Endodermal cell (in vitro differentiated cells): ENCODE measurements around the gene HYAL2. TPM values are rescaled to one million over a fixed set of nuclear protein-coding genes. Genes with fewer than 3 reads are reported as not detected.

Experiments used
- DNase-seq: peaks from one replicate; pipeline ENCODE4 v3.0.0-alpha.2; 2017
- H3K27ac ChIP-seq: 2 replicates; pipeline ENCODE4 v1.5.1; 2013; ENCODE audit warnings: mild to moderate bottlenecking, low read depth, low read length, moderate library complexity
- H3K27me3 ChIP-seq: 2 replicates; pipeline ENCODE4 v1.6.1; 2013; ENCODE audit warnings: mild to moderate bottlenecking, low read length, moderate library complexity; ENCODE audit not compliant: insufficient read depth, control insufficient read depth, poor library complexity, severe bottlenecking
- H3K36me3 ChIP-seq: 2 replicates; pipeline ENCODE4 v1.7.0; 2013; ENCODE audit warnings: mild to moderate bottlenecking, low read length, moderate library complexity; ENCODE audit not compliant: control insufficient read depth, insufficient read depth
- H3K4me1 ChIP-seq: one replicate; pipeline ENCODE4 v1.7.0; 2013; ENCODE audit warnings: low read length; ENCODE audit not compliant: control insufficient read depth, insufficient read depth
- H3K4me3 ChIP-seq: 2 replicates; pipeline ENCODE4 v1.5.1; 2013; ENCODE audit warnings: mild to moderate bottlenecking, low read length, moderate library complexity
- H3K9ac ChIP-seq: 2 replicates; pipeline ENCODE4 v1.6.1; 2013; ENCODE audit warnings: mild to moderate bottlenecking, low read length, moderate library complexity; ENCODE audit not compliant: poor library complexity, severe bottlenecking; ENCODE audit errors: extremely low read depth
- H3K9me3 ChIP-seq: 2 replicates; pipeline ENCODE4 v1.6.1; 2013; ENCODE audit warnings: mild to moderate bottlenecking, low read length, moderate library complexity; ENCODE audit not compliant: control insufficient read depth
- H3K27ac Mint-ChIP-seq: 2 replicates; pipeline ENCODE4 v1.8.0; 2020; ENCODE audit warnings: mixed read lengths
- H3K27me3 Mint-ChIP-seq: 2 replicates; pipeline ENCODE4 v1.8.0; 2021; ENCODE audit warnings: mild to moderate bottlenecking, mixed read lengths; ENCODE audit not compliant: insufficient read depth
- H3K36me3 Mint-ChIP-seq: 2 replicates; pipeline ENCODE4 v1.8.0; 2020; ENCODE audit warnings: low read depth, mixed read lengths
- H3K4me1 Mint-ChIP-seq: 2 replicates; pipeline ENCODE4 v1.8.0; 2020; ENCODE audit warnings: mixed read lengths
- H3K4me3 Mint-ChIP-seq: 2 replicates; pipeline ENCODE4 v1.8.0; 2020; ENCODE audit warnings: mild to moderate bottlenecking, moderate library complexity, mixed read lengths
- H3K9me3 Mint-ChIP-seq: 2 replicates; pipeline ENCODE4 v1.8.0; 2020; ENCODE audit warnings: mild to moderate bottlenecking, mixed read lengths
- CTCF ChIP-seq: fragments of 200-600 bp; sonication (generic); conservative IDR thresholded peaks from 2 replicates; pipeline ENCODE4 v1.5.0; 2021; ENCODE audit warnings: antibody characterized with exemption, mild to moderate bottlenecking
- WGBS, 2 experiments: methylation state at CpG; one replicate each; pipeline versions ENCODE4 v1.1.5 to v1.1.7; 2013; ENCODE audit warnings: missing lambda C conversion rate in 2 of 2, mixed read lengths in 1 of 2; ENCODE audit not compliant: insufficient coverage in 1 of 2, insufficient read length in 1 of 2; 5-methylcytosine and 5-hydroxymethylcytosine counted together
- total RNA-seq, 2 donors: library from RNA; stranded (reverse); fragmentation: NEBNext Ultra II Directional in 1 of 2; extraction: Animal tissue kit (Norgen Biotek cat#: 25700) in 1 of 2; gene quantifications; 2 replicates in 1 of 2; 3 replicates in 1 of 2; pipeline ENCODE4 v1.2.1, GENCODE V29; 2021

Gene HYAL2
- total RNA-seq, 2 donors from 2014 or later: 55.3 to 61.1 TPM

- Histone ChIP-seq H3K4me1 (peaks cover 23% of the 10 kb centered on the region), H3K4me3 (peak overlapping the region; percentile 100), H3K9me3 (no peaks in the 10 kb centered on the region), H3K27ac (no peak overlapping the region), H3K9ac (peak overlapping the region; percentile 97), H3K27me3 (no peaks in the 10 kb centered on the region), H3K36me3 (peaks cover 44% of the 10 kb centered on the region)
- Mint-ChIP-seq H3K9me3 (no peaks in the 10 kb centered on the region), H3K4me3 (peak overlapping the region; percentile 87), H3K27ac (no peak overlapping the region), H3K27me3 (no peaks in the 10 kb centered on the region), H3K36me3 (peaks cover 44% of the 10 kb centered on the region), H3K4me1 (peaks cover 35% of the 10 kb centered on the region)
- TF ChIP-seq CTCF: no peak
- DNase-seq: peak; percentile 45
- 90 to 94% methylated on average over 28 to 29 of the region's 29 CpGs for WGBS, 2 experiments
These were observed 2.5 kb downstream of the HYAL2 start for GRCh38 chr3:50319894-50320625.

DNA sequence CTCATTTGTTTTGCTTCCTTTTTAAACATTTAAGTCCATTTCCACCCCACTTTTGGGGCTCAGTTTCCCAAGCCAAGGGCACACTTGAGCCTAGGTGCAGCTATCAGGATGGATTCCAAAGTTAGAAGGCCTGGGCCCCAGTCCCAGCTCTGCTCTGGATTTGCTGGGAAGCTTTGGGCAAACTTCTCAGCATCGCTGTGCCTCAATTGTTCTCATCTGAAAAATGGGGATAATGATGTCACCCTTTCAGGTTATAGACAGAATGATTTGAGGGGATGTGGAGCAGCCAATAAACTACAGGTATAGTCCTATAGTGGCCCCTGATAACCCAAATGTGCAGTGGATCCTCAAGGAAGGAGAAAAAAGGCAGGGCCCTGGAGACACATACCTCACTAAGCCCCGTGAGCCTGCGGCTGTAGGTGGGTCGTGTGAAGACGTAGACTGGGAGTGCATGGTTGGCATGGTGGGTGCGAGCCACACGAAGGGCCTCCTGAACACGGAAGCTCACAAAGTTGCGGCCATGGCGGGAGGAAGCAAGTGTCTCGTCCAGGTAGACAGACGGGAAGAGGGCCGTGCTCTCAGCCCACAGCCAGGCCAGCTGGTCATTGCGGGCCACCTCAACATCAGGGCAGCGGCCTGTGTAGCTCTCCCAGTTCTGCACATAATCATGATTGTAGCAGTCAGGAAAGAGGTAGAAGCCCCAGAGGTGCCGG, 3.2 kb downstream of the HYAL2 start:
- peaks cover 31% of the 10 kb centered on the region for H3K4me1 Mint-ChIP-seq
- no peak overlapping the region for H3K9ac ChIP-seq

DNA sequence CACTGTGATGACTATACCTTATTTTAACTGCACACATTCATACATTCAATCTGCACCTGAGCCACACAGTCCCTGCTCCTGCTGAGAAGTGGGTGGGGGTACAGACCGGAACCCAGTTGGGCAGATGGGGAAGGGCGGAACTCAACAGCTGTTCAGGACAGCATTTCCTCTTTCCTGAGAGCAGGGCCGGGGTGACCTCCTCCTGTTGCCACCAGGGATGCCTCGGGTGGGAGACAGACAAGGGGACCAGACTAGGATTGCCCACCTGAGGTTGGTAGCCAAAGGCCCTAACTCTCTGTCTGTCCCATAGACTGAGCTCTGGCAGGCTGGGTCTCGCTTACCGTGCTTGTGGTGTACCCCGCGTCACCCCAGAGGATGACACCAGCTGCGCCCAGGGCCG, 3.9 kb downstream of the HYAL2 start:
- Mint-ChIP-seq H3K27me3 (no peaks in the 10 kb centered on the region), H3K4me1 (peaks cover 25% of the 10 kb centered on the region), H3K27ac (no peak overlapping the region), H3K9me3 (peaks cover 6% of the 10 kb centered on the region), H3K4me3 (peak overlapping the region; percentile 87), H3K36me3 (peaks cover 56% of the 10 kb centered on the region)
- Histone ChIP-seq H3K36me3 (peaks cover 35% of the 10 kb centered on the region), H3K27me3 (no peaks in the 10 kb centered on the region), H3K9ac (no peak overlapping the region), H3K27ac (no peak overlapping the region), H3K9me3 (no peaks in the 10 kb centered on the region), H3K4me3 (peak overlapping the region; percentile 56), H3K4me1 (peaks cover 17% of the 10 kb centered on the region)
- WGBS, 2 experiments: 93 to 98% methylated on average over 9 to 10 of the region's 10 CpGs
- no peak for TF ChIP-seq CTCF
- no peak for DNase-seq

More for the DNA sequence above, 3.2 kb downstream of the HYAL2 start:
- H3K36me3 Mint-ChIP-seq: peaks cover 49% of the 10 kb centered on the region
- H3K27me3 Mint-ChIP-seq: no peaks in the 10 kb centered on the region
- 96 to 99% methylated on average over 13 to 16 of the region's 16 CpGs for WGBS, 2 experiments
- Histone ChIP-seq H3K36me3 (peaks cover 40% of the 10 kb centered on the region), H3K4me1 (peaks cover 21% of the 10 kb centered on the region), H3K27ac (no peak overlapping the region), H3K27me3 (no peaks in the 10 kb centered on the region), H3K4me3 (peak overlapping the region; percentile 56), H3K9me3 (no peaks in the 10 kb centered on the region)
- peak overlapping the region; percentile 87 for H3K4me3 Mint-ChIP-seq
- H3K27ac Mint-ChIP-seq: no peak overlapping the region
- no peak for TF ChIP-seq CTCF
- H3K9me3 Mint-ChIP-seq: no peaks in the 10 kb centered on the region
- no peak for DNase-seq
